LNCaP clone FGC (cell line): ENCODE measurements around the gene ANAPC1.
"Not testable (repeated sequence)": the region's sequence is repeated elsewhere in the genome, so short reads cannot be mapped to it uniquely, and the experiment has no call there.

Source experiments
- DNase-seq: peaks from one replicate; pipeline ENCODE4 v3.0.0-alpha.2; 2011; ENCODE audit warnings: low read depth
- H3K4me3 ChIP-seq: 2 replicates; pipeline ENCODE4 v1.5.1; 2011; ENCODE audit warnings: mild to moderate bottlenecking, low read depth, low read length, control low read depth
- CTCF ChIP-seq: IDR thresholded peaks from 2 replicates; pipeline ENCODE4 v1.5.1; 2012; ENCODE audit warnings: mild to moderate bottlenecking; ENCODE audit not compliant: control insufficient read depth, insufficient read depth; ENCODE audit errors: extremely low read depth

ANAPC1 gene

GRCh38 chr2:111909079-111909478 lies 25.1 kb upstream of the ANAPC1 start:
- no peak overlapping the region for H3K4me3 ChIP-seq
- TF ChIP-seq CTCF, result no peak
- no peak for DNase-seq

- no peak for DNase-seq
- no peak for TF ChIP-seq CTCF
- no peak overlapping the region for H3K4me3 ChIP-seq
Measured at GRCh38 chr2:111908578-111908977, 24.6 kb upstream of the ANAPC1 start.

- DNase-seq, result peak; percentile 48
- TF ChIP-seq CTCF, result no peak
- no peak overlapping the region for H3K4me3 ChIP-seq
Measured at GRCh38 chr2:111905990-111906735, 22.2 kb upstream of the ANAPC1 start.

GRCh38 chr2:111905475-111905869 lies 21.5 kb upstream of the ANAPC1 start:
- not testable (repeated sequence) for DNase-seq, H3K4me3 ChIP-seq

- H3K4me3 ChIP-seq, result no peak overlapping the region
- TF ChIP-seq CTCF, result no peak
- DNase-seq, result no peak
Measured at GRCh38 chr2:111904726-111905474, 20.9 kb upstream of the ANAPC1 start.

GRCh38 chr2:111903930-111904439 lies 20.0 kb upstream of the ANAPC1 start:
- DNase-seq, result no peak
- no peak for TF ChIP-seq CTCF

GRCh38 chr2:111903516-111903915 lies 19.5 kb upstream of the ANAPC1 start:
- H3K4me3 ChIP-seq, result no peak overlapping the region
- DNase-seq, result no peak
- TF ChIP-seq CTCF, result no peak

More at GRCh38 chr2:111903930-111904439, 20.0 kb upstream of the ANAPC1 start:
- no peak overlapping the region for H3K4me3 ChIP-seq
